NCI-H2029 (cell line): ENCODE results near the gene KLHL20.

Source experiments
- DNase-seq: peaks from one replicate; lab custom pipeline; 2025; lab: John Stamatoyannopoulos, UW

Gene KLHL20

DNA sequence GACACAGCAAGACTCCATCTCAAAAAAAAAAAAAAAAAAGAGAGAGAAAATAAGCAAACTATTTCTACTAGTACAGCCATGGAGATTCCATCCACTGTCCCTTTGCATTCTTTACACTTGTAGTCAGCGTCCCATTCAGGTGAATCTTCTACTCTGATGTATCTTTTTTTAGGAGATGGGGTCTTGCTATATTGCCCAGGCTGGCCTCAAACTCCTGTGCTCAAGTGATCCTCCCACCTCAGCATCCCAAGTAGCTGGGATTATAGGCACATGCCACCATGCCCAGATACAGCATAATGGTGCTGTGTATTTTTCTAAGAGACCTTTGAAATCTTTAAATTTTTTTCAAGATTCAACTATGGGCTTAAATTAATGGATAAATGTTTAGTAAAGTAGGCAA, 118.0 kb downstream of the KLHL20 start:
- DNase-seq = no peak
